Effector CD4-positive, alpha-beta T cell (primary cell): ENCODE measurements around the gene TUT4.

Source experiments
- DNase-seq: peaks from one replicate; pipeline ENCODE4 v3.0.0-alpha.2; 2020

The TUT4 gene

DNA sequence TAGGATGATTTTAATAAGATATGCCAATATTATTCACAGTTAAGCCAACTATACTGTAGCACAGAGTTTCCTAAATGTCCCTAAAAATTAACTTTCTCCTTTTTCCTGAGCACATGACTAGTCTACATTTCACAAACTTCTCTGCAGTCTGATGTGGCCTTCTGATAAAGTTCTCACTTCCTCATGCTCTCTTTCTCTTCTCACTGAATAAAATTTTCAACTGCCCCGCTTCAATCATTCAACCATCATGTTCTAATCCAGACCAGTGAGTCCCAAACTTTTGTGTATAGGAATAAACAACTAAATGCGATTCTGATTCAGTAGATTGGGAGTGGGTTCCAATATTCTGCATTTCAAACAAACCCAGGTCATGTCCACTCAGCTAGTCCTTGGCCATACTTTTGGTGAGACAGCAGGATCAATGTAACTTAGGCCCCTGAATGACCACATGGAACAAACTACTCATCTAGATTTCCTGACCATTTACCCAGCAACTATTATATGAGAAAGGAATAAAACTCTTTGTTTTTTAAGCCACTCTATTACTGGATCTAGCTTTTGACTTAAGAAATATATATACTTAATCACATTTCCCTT is 20.1 kb downstream of the TUT4 start:
- DNase-seq, result no peak

DNA sequence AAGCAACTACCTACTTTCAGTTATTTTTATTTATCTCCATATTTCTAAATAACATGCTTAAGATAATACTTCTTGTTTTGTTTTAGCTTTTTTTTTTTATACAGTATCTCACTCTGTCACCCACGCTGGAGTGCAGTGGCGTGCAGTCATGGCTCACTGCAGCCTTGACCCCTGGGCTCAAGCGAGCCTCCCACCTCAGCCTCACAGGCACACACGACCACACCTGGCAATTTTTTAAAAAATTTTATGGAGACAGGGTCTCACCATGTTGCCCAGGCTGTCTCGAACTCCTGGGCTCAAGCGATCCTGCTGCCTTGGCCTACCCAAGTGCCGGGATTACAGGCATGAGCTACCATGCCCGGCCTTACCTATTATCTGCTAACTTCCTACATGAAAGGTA is 20.6 kb downstream of the TUT4 start:
- no peak for DNase-seq

DNA sequence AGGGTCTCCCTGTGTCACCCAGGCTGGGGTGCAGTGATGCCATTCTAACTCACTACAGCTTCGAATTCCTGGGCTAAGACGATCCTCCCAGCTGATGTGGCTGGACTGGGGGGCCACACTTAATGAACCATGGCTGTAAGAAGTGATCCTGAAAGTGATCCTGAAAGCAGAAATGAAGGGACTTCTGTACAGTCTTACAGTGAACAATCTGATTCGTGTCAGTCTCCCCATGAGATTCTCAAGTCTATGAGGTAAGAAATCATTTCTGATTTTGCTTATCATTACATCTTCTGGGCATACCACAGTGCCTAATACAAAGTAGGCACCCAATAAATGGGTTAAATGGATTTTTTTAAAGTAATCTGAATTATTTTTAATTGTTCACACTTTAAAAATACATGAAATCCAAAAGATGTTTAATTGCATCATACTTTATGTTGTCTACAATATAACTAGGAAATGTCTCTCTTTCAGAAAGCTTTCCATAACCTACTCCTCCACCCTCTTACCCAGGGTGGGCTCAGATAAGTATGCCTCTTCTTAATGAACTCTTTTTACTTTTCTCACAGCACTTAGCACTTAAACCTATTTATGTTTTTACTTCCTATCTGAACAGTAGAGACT is 21.5 kb downstream of the TUT4 start:
- no peak for DNase-seq

- DNase-seq, result no peak
These were observed 22.2 kb downstream of the TUT4 start for GRCh38 chr1:52530563-52531144.

DNA sequence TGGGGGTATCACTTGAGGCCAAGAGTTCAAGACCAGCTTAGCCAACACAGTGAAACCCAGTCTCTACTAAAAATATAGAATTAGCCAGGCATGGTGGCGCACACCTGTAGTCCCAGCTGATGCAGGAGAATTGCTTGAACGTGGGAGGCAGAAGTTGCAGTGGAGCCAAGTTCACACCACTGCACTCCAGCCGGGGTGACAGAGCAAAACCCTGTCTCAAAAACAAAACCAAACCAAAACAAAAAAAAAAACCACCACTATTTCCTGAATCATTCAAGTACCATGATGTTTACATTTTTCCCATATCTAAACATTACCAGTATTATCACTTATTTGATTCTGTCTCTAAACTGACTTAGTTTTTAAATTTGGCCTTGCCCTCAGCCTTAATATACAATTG is 29.5 kb downstream of the TUT4 start:
- DNase-seq, result no peak

DNA sequence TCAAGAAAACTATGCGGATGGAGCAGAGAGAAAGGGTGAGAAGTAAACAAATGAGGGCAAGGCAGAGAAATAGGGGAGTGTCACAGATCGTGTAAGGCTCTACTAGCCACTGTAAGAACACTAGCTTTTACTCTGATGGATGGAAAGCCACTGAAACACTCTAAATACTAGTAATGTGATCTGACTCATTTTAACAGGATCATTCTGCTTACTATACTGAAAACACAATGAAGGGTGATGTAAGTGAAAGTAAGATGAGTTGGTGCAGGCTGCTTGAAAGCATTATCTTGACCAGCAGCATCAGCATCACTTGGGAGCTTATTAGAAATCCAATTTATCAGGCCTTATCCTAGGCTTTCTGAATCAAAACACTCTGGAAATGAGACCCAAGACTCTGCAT is 32.7 kb downstream of the TUT4 start:
- no peak for DNase-seq

- DNase-seq, result no peak
These were observed 33.9 kb downstream of the TUT4 start for GRCh38 chr1:52518962-52519361.

- DNase-seq, result no peak
These were observed 40.9 kb downstream of the TUT4 start for GRCh38 chr1:52511851-52512615.

DNA sequence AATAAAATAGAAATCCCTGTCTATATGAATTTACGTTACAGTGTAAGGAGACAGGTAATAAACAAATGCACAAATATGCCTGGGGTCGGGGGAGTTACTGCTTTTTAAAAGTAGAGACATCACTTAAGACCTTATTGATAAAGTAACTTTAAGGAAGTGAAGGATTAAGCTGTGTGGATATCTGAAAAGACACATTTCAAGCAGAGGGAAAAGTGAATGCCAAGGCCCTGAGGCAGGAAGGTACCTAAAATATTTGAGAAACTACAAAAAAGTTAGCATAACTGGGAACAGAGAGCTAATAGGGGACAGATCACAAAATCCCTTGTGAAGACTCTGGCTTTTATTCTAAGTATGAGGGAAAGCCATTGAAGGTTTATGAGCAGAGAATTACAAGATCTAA is 41.5 kb downstream of the TUT4 start:
- no peak for DNase-seq

GRCh38 chr1:52506920-52507546 is 45.9 kb downstream of the TUT4 start:
- DNase-seq, result no peak

DNA sequence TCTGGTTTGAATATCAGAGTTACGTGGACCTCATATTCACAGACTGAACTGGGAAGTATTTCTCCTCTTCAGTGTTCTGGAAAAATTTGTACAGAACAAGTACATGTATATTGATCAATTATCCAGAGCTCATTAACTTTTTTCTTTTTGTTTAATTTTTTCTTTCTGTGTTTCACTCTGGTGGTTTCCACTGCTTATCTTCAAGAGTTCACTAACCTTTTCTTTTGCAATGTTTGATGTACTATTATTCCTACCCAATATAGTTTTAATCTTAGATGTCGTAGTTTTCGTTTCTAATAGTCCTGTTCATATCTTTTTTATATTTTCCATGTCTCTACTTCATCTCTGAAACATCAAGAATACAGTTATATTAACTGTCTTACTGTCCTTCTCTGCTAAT is 46.5 kb downstream of the TUT4 start:
- no peak for DNase-seq

GRCh38 chr1:52504720-52505119 is 48.2 kb downstream of the TUT4 start:
- no peak for DNase-seq

DNA sequence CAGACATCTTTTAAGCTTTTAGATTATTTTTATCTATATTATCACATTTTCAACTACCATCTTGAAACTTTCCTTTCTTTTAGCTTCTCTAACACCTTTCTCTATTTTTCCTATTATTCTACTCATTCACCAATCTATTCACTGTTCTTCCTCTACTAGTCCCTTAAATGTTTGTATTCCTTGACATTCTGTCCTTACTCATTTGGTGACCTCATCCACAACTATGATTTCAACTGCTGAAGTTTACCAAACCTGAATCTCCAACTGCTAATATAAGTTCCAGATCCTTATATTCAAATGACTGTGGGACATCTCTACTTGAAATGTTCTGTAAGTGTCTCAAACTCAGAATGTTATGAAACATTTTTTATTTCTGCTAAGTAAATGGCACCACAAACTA is 49.2 kb downstream of the TUT4 start:
- no peak for DNase-seq

DNA sequence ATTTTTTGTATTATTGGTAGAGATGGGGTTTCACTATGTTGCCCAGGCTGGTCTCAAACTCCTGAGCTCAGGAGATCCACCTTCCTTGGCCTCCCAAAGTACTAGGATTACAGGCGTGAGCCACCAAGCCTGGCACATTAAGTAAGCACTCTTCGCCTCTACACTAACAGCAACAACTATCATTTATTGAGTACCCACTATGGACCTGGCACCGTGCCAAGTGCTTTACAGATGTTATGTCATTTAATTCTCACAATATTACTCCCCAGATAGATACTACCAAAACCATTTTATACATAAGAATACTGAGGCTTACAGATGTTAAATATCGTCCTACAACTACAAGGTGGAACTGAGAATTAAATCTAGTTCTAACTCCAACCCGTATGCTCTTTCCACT is 50.1 kb downstream of the TUT4 start:
- no peak for DNase-seq

DNA sequence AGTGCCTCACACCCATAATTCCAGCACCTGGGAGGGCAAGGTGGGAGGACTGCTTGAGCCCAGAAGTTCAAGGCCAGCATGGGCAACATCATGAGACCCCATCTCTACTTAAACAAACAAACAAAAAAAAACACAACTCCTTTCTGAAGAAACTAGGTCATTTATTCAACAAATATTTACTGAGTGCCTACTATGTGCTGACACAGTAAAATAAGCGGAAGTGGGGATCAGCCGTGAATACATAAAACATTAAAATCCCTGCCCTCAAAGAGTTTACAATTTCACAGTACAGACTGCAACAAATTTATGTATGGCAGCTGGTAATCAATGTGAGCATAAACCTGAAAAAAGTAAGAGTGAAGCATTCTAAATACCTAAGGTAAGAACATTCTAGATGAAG is 65.3 kb downstream of the TUT4 start:
- no peak for DNase-seq

DNA sequence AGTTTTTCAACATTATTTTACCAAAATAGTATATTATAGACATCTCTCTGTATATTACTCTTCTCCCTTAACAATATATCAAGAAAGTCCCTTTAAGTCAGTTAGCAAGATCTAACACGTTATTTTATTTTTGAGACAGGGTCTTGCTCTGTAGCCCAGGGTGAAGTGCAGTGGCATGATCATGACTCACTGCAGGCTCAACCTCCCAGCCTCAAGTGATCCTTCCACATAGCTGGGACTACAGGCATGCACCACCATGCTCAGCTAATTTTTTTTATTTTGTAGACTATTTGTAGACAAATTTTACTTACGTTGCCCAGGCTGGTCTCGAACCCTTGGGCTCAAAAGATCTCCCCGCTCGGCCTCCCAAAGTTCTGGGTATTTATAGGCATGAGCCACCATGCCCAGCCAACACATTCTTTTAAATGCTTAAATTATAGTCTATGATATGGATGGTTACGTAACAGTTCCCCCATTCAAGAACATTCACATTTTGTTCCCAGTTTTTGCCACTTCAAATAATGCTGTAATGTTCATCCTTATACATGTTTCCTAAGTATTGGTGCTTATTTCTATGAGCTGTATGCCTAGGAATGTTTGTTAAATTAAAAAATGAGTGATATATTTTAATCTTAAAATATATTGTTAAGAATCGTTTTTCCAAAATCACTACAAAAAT is 70.4 kb downstream of the TUT4 start:
- DNase-seq, result no peak

GRCh38 chr1:52479076-52479475 is 73.8 kb downstream of the TUT4 start:
- no peak for DNase-seq

- no peak for DNase-seq
These were observed 75.0 kb downstream of the TUT4 start for GRCh38 chr1:52477876-52478275.

DNA sequence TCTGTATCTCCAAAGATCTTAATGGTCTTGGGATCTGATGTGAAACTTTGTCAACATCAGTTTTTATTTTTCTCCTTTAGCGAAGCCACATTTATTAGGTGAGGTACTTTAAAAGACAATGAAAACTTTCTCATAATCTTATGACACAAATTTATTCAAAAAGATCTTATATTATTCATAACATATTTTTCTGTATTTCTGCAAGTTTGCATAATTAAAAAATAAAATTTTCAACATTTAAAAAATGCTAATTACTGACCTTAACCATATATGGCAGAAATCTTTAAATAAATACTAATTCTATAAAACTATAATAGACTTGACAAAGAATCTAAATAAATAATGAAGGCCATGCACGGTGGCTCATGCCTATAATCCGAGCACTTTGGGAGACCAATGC is 75.9 kb downstream of the TUT4 start:
- no peak for DNase-seq

DNA sequence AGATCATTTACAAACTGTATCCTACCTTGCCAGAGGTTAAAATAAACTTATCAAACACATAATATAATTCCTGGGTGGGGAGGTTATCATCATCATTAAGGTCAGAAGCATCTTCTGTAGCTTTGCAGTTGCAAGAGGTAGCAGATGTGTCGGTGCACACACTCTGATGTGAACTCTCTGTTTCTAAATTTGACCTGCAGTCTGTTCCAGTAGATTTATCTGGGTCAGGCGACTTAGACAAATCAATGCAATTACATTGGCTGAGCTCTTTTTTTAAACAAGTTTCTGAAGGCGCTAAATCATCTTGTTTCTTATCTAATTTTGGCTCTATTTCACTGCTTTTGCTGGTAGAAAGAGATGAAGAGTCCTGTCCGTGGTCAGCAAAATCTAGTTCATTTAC is 78.1 kb downstream of the TUT4 start:
- DNase-seq, result no peak

DNA sequence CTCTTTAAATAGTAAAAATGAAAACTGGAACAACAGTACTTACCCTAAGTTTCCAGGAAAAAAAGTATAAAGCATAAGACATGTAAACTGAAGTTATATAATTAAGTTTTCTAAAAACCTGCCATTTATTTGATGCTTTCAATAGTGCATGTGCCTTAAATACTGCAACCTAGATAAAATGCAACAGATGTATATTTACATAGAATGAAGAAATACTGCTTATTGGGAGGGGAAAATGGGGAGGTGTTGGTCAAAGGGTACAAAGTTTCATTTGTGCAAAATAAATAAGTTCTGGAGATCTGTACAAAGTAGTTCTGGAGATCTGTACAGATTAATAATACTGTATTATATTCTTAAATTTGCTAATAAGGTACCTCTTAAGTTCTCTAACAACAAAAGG is 79.9 kb downstream of the TUT4 start:
- DNase-seq, result no peak

- DNase-seq, result no peak
These were observed 80.5 kb downstream of the TUT4 start for GRCh38 chr1:52472384-52472783.

DNA sequence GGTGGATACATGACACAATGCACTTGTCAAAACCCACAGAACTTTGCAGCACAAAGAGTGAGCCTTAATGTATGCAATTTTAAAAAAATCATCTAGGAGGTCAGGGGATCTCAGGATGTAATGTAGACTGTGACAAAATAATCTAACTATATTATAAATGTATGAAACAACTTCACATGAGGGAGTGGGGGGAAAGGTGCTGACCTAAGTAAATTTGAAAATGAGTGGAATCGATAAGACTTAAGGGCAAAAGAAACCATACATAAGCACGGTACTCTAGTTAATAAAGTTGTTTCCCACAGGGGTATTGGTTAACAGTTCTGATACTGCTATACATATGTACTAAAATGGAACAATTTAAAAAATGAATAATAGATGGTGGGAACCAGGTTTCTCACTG is 83.8 kb downstream of the TUT4 start:
- no peak for DNase-seq
